Prostate gland (tissue), 2 donors: ENCODE data around the gene PEX14.

ENCODE experiments used
- POLR2A ChIP-seq: fragments of 450-650 bp; IDR thresholded peaks from one replicate; pipeline ENCODE4 v1.6.1; 2016; ENCODE audit warnings: antibody characterized with exemption, mild to moderate bottlenecking
- POLR2AphosphoS5 ChIP-seq: sonication (generic); formaldehyde crosslinking; IDR thresholded peaks from one replicate; pipeline ENCODE4 v1.6.1; 2017; ENCODE audit warnings: antibody characterized with exemption
- TF ChIP-seq, protein P1 (sequence below), 4 experiments: fragments of 200-600 bp in 2 of 4; fragments of 450-650 bp in 2 of 4; sonication (generic) in 2 of 4; IDR thresholded peaks; 1 replicate in 3 of 4; 2 replicates in 1 of 4; pipeline ENCODE4 v1.5.1; 2016 to 2019; ENCODE audit warnings: antibody characterized with exemption in 4 of 4, mild to moderate bottlenecking in 2 of 4, moderate library complexity in 2 of 4

DNA sequence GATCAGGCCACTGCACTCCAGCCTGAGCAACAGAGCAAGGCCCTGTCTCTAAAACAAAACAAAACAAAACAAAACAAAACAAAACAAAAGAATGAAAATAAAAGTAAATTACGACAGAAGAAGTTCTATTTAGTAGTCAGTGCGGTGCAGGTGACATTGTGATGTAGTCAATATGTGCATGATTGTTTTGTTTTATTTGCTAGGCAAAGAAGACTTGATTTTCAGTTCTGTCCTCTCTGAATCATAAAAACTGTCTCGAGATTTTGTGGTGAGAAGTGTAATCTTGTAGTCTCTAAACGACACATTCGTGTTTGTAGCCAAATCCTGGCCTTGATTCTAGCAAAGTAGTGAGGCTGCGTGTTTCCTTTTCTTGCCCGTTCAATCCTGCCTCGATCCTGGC, 23.5 kb downstream of the PEX14 start:
- TF ChIP-seq, protein P1, sequence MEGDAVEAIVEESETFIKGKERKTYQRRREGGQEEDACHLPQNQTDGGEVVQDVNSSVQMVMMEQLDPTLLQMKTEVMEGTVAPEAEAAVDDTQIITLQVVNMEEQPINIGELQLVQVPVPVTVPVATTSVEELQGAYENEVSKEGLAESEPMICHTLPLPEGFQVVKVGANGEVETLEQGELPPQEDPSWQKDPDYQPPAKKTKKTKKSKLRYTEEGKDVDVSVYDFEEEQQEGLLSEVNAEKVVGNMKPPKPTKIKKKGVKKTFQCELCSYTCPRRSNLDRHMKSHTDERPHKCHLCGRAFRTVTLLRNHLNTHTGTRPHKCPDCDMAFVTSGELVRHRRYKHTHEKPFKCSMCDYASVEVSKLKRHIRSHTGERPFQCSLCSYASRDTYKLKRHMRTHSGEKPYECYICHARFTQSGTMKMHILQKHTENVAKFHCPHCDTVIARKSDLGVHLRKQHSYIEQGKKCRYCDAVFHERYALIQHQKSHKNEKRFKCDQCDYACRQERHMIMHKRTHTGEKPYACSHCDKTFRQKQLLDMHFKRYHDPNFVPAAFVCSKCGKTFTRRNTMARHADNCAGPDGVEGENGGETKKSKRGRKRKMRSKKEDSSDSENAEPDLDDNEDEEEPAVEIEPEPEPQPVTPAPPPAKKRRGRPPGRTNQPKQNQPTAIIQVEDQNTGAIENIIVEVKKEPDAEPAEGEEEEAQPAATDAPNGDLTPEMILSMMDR (IDR thresholded peaks at IDR 0.05), result no peak
- TF ChIP-seq POLR2A (no peak), POLR2AphosphoS5 (no peak)
